Measurements from ENCODE around the gene NRAP. TPM values are rescaled to one million over a fixed set of nuclear protein-coding genes. Genes with fewer than 3 reads are reported as not detected.

The NRAP gene
- total and polyA plus RNA-seq, 7 experiments from 2014 or later: not detected

DNA sequence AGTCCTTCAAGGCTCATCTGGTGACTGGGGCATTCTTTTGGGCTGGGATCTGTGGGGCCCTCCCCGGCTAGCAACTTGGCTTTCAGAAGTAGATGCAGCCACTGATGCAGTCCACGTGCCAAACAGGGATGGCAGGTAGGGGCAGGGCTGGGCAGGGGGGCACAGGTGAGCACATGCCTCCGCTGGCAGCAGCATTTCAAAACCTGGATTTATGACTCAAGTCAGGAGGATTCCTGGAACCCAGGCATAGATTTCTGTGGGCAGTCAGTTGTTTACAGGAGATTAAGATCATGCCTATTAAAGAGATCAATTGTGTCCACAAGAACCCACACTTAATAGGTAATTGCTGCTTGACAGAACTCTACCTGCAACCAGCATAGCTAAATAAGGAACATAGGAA lies 111.8 kb downstream of the NRAP start:
- H3K9me3 ChIP-seq (ENCODE audit: control insufficient read depth in 2 of 3, low read length in 3 of 3): no peaks in the 10 kb centered on the region
- H3K9me3 Mint-ChIP-seq: no peaks in the 10 kb centered on the region
- no peak overlapping the region for H3K27ac ChIP-seq (ENCODE audit: low read depth, low read length)
- no peak overlapping the region for H3K27ac Mint-ChIP-seq
- H3K36me3 Mint-ChIP-seq: no peaks in the 10 kb centered on the region
- intact Hi-C loops (cut with micrococcal nuclease): no loop called here
- no peaks in the 10 kb centered on the region for H3K27me3 ChIP-seq (ENCODE audit: control insufficient read depth in 2 of 2, insufficient read depth in 2 of 2, low read length in 2 of 2)
- ATAC-seq (no peak), DNase-seq (no peak)
- no peak overlapping the region for H3K4me3 ChIP-seq (ENCODE audit: low read length)
- H3K27me3 Mint-ChIP-seq: peaks cover 5 to 15% (median 11%) of the 10 kb centered on the region in 5 donors
- H3K4me3 Mint-ChIP-seq: no peak overlapping the region
- POLR2A ChIA-PET: no interaction called here
- CTCF ChIA-PET: no interaction called here
- H3K4me1 Mint-ChIP-seq: peaks cover 0 to 3% (median 0%) of the 10 kb centered on the region in 7 donors
- H3K36me3 ChIP-seq (ENCODE audit: control insufficient read depth in 2 of 3, insufficient read depth in 3 of 3, low read length in 3 of 3): no peaks in the 10 kb centered on the region
- no peaks in the 10 kb centered on the region for H3K4me1 ChIP-seq (ENCODE audit: control insufficient read depth in 2 of 2, insufficient read depth in 2 of 2, low read length in 2 of 2)

GRCh38 chr10:113550365-113550764 lies 113.5 kb downstream of the NRAP start:
- H3K9me3 Mint-ChIP-seq: no peaks in the 10 kb centered on the region
- POLR2A ChIA-PET: interaction anchor here (0.6 kb wide), 1 partner anchor 391 kb away, joined by 4 read pairs; no protein-coding TSS in a partner anchor
- no peak overlapping the region for H3K27ac ChIP-seq (ENCODE audit: low read depth, low read length)
- H3K9me3 ChIP-seq (ENCODE audit: control insufficient read depth in 2 of 3, low read length in 3 of 3): no peaks in the 10 kb centered on the region
- no peaks in the 10 kb centered on the region for H3K36me3 Mint-ChIP-seq
- H3K4me1 ChIP-seq (ENCODE audit: control insufficient read depth in 2 of 2, insufficient read depth in 2 of 2, low read length in 2 of 2): no peaks in the 10 kb centered on the region
- H3K27me3 ChIP-seq (ENCODE audit: control insufficient read depth in 2 of 2, insufficient read depth in 2 of 2, low read length in 2 of 2): no peaks in the 10 kb centered on the region
- no peaks in the 10 kb centered on the region for H3K36me3 ChIP-seq (ENCODE audit: control insufficient read depth in 2 of 3, insufficient read depth in 3 of 3, low read length in 3 of 3)
- peaks cover 0 to 3% (median 0%) of the 10 kb centered on the region in 7 donors for H3K4me1 Mint-ChIP-seq
- ATAC-seq: no peak
- DNase-seq: no peak
- CTCF ChIA-PET: no interaction called here
- intact Hi-C loops (cut with micrococcal nuclease): no loop called here
- H3K4me3 ChIP-seq (ENCODE audit: low read length): no peak overlapping the region
- peaks cover 5 to 17% (median 11%) of the 10 kb centered on the region in 5 donors for H3K27me3 Mint-ChIP-seq
- no peak overlapping the region for H3K4me3 Mint-ChIP-seq
- H3K27ac Mint-ChIP-seq: no peak overlapping the region

DNA sequence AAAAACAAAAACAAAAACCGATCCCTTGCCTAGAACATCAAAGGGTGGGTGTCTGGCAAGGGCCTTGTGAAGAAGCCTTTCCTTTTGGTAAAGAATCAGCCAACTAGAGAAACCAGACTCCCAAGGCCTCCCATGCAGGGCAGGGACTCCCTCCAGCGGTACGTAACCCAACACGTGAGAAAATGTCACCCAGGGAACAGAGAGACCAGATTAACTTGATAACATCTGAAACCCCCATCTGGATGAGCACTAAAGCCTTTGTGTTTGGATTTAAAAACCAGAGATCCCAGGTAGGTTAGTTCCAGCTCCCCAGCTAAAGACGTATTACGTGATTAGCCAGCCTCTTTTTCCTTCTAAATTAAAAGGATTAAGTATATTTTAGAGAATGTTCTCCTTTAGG lies 114.0 kb downstream of the NRAP start:
- Mint-ChIP-seq H3K4me3 (no peak overlapping the region), H3K9me3 (no peaks in the 10 kb centered on the region), H3K36me3 (no peaks in the 10 kb centered on the region)

GRCh38 chr10:113547426-113547825 lies 116.4 kb downstream of the NRAP start:
- Histone ChIP-seq H3K27me3 (ENCODE audit: control insufficient read depth in 2 of 2, insufficient read depth in 2 of 2, low read length in 2 of 2) (no peaks in the 10 kb centered on the region), H3K4me3 (ENCODE audit: low read length) (no peak overlapping the region), H3K36me3 (ENCODE audit: control insufficient read depth in 2 of 3, insufficient read depth in 3 of 3, low read length in 3 of 3) (no peaks in the 10 kb centered on the region), H3K27ac (ENCODE audit: low read depth, low read length) (no peak overlapping the region), H3K9me3 (ENCODE audit: control insufficient read depth in 2 of 3, low read length in 3 of 3) (no peaks in the 10 kb centered on the region), H3K4me1 (ENCODE audit: control insufficient read depth in 2 of 2, insufficient read depth in 2 of 2, low read length in 2 of 2) (no peaks in the 10 kb centered on the region)
- Mint-ChIP-seq H3K9me3 (no peaks in the 10 kb centered on the region), H3K27me3 (peaks cover 0 to 11% (median 4%) of the 10 kb centered on the region in 5 donors), H3K36me3 (no peaks in the 10 kb centered on the region), H3K4me1 (peaks cover 0 to 3% (median 0%) of the 10 kb centered on the region in 7 donors), H3K27ac (no peak overlapping the region), H3K4me3 (no peak overlapping the region)
- DNase-seq (no peak), ATAC-seq (no peak)
- intact Hi-C loops (cut with micrococcal nuclease): no loop called here
- ChIA-PET CTCF (interaction anchor here (0.9 kb wide), 1 partner anchor 16 kb away, joined by 4 read pairs; no protein-coding TSS in a partner anchor), POLR2A (no interaction called here)

More for the DNA sequence above, 114.0 kb downstream of the NRAP start:
- CTCF ChIA-PET: no interaction called here
- no peak for ATAC-seq
- no peak for DNase-seq
- Mint-ChIP-seq H3K27me3 (peaks cover 5 to 17% (median 11%) of the 10 kb centered on the region in 5 donors), H3K4me1 (peaks cover 0 to 3% (median 0%) of the 10 kb centered on the region in 7 donors), H3K27ac (no peak overlapping the region)
- Histone ChIP-seq H3K27ac (ENCODE audit: low read depth, low read length) (no peak overlapping the region), H3K9me3 (ENCODE audit: control insufficient read depth in 2 of 3, low read length in 3 of 3) (no peaks in the 10 kb centered on the region), H3K4me3 (ENCODE audit: low read length) (no peak overlapping the region), H3K36me3 (ENCODE audit: control insufficient read depth in 2 of 3, insufficient read depth in 3 of 3, low read length in 3 of 3) (no peaks in the 10 kb centered on the region), H3K27me3 (ENCODE audit: control insufficient read depth in 2 of 2, insufficient read depth in 2 of 2, low read length in 2 of 2) (no peaks in the 10 kb centered on the region), H3K4me1 (ENCODE audit: control insufficient read depth in 2 of 2, insufficient read depth in 2 of 2, low read length in 2 of 2) (no peaks in the 10 kb centered on the region)
- intact Hi-C loops (cut with micrococcal nuclease): no loop called here
- POLR2A ChIA-PET: no interaction called here

DNA sequence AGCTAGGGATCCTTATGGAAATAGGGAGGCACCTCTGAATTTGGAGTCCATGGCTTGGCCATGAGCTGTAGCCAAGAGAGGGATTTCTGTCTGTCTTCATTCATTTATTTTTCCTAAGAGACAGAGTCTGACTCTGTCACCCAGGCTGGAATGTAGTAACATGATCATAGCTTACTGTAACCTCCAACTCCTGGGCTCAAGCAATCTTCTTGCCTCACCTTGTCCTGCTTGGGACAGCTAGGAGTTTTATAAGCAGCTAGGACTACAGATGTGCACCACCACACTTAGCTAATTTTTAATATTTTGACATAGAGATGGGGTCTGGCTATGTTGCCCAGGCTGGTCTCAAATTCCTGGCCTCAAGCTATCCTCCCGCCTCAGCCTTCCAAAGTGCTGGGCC lies 119.4 kb downstream of the NRAP start:
- Histone ChIP-seq H3K27me3 (ENCODE audit: control insufficient read depth in 2 of 2, insufficient read depth in 2 of 2, low read length in 2 of 2) (no peaks in the 10 kb centered on the region), H3K36me3 (ENCODE audit: control insufficient read depth in 2 of 3, insufficient read depth in 3 of 3, low read length in 3 of 3) (no peaks in the 10 kb centered on the region), H3K4me1 (ENCODE audit: control insufficient read depth in 2 of 2, insufficient read depth in 2 of 2, low read length in 2 of 2) (no peaks in the 10 kb centered on the region), H3K9me3 (ENCODE audit: control insufficient read depth in 2 of 3, low read length in 3 of 3) (no peaks in the 10 kb centered on the region), H3K27ac (ENCODE audit: low read depth, low read length) (no peak overlapping the region), H3K4me3 (ENCODE audit: low read length) (no peak overlapping the region)
- H3K4me1 Mint-ChIP-seq: no peaks in the 10 kb centered on the region
- no peak overlapping the region for H3K4me3 Mint-ChIP-seq
- DNase-seq: no peak
- POLR2A ChIA-PET: no interaction called here
- CTCF ChIA-PET: no interaction called here
- H3K9me3 Mint-ChIP-seq: no peaks in the 10 kb centered on the region
- intact Hi-C loops (cut with micrococcal nuclease): no loop called here
- peaks cover 0 to 7% (median 5%) of the 10 kb centered on the region in 5 donors for H3K27me3 Mint-ChIP-seq
- no peak overlapping the region for H3K27ac Mint-ChIP-seq
- ATAC-seq: no peak
- no peaks in the 10 kb centered on the region for H3K36me3 Mint-ChIP-seq

GRCh38 chr10:113543107-113543955 lies 120.5 kb downstream of the NRAP start:
- DNase-seq (no peak), ATAC-seq (no peak)
- Histone ChIP-seq H3K27ac (ENCODE audit: low read depth, low read length) (no peak overlapping the region), H3K36me3 (ENCODE audit: control insufficient read depth in 2 of 3, insufficient read depth in 3 of 3, low read length in 3 of 3) (no peaks in the 10 kb centered on the region), H3K27me3 (ENCODE audit: control insufficient read depth in 2 of 2, insufficient read depth in 2 of 2, low read length in 2 of 2) (no peaks in the 10 kb centered on the region), H3K4me1 (ENCODE audit: control insufficient read depth in 2 of 2, insufficient read depth in 2 of 2, low read length in 2 of 2) (no peaks in the 10 kb centered on the region), H3K4me3 (ENCODE audit: low read length) (no peak overlapping the region), H3K9me3 (ENCODE audit: control insufficient read depth in 2 of 3, low read length in 3 of 3) (no peaks in the 10 kb centered on the region)
- intact Hi-C loops (cut with micrococcal nuclease): no loop called here
- CTCF ChIA-PET: no interaction called here
- no peaks in the 10 kb centered on the region for H3K36me3 Mint-ChIP-seq
- H3K4me3 Mint-ChIP-seq: no peak overlapping the region
- POLR2A ChIA-PET: no interaction called here
- no peaks in the 10 kb centered on the region for H3K9me3 Mint-ChIP-seq
- peaks cover 0 to 6% (median 4%) of the 10 kb centered on the region in 5 donors for H3K27me3 Mint-ChIP-seq
- H3K27ac Mint-ChIP-seq: no peak overlapping the region
- no peaks in the 10 kb centered on the region for H3K4me1 Mint-ChIP-seq

GRCh38 chr10:113541549-113541927 lies 122.3 kb downstream of the NRAP start:
- POLR2A ChIA-PET: no interaction called here
- Mint-ChIP-seq H3K27ac (no peak overlapping the region), H3K9me3 (no peaks in the 10 kb centered on the region), H3K4me1 (no peaks in the 10 kb centered on the region), H3K4me3 (no peak overlapping the region), H3K36me3 (no peaks in the 10 kb centered on the region), H3K27me3 (peaks cover 0 to 6% (median 4%) of the 10 kb centered on the region in 5 donors)
- H3K4me3 ChIP-seq (ENCODE audit: low read length): no peak overlapping the region
- DNase-seq: no peak
- H3K27me3 ChIP-seq (ENCODE audit: control insufficient read depth in 2 of 2, insufficient read depth in 2 of 2, low read length in 2 of 2): no peaks in the 10 kb centered on the region
- no peaks in the 10 kb centered on the region for H3K4me1 ChIP-seq (ENCODE audit: control insufficient read depth in 2 of 2, insufficient read depth in 2 of 2, low read length in 2 of 2)
- no peaks in the 10 kb centered on the region for H3K9me3 ChIP-seq (ENCODE audit: control insufficient read depth in 2 of 3, low read length in 3 of 3)
- H3K36me3 ChIP-seq (ENCODE audit: control insufficient read depth in 2 of 3, insufficient read depth in 3 of 3, low read length in 3 of 3): no peaks in the 10 kb centered on the region
- CTCF ChIA-PET: no interaction called here
- H3K27ac ChIP-seq (ENCODE audit: low read depth, low read length): no peak overlapping the region
- intact Hi-C loops (cut with micrococcal nuclease): no loop called here
- ATAC-seq: no peak

Measured in naive thymus-derived CD4-positive, alpha-beta T cell (primary cell).